GM18498 (cell line): ENCODE data around the gene MANBA.
"Not testable (repeated sequence)": the region's sequence is repeated elsewhere in the genome, so short reads cannot be mapped to it uniquely, and the experiment has no call there.

Experiments used
- ATAC-seq: cut with Tn5 transposase; IDR thresholded peaks from one replicate; pipeline ENCODE4 v1.9.1; 2021; ENCODE audit warnings: mild to moderate bottlenecking, moderate library complexity; ENCODE audit not compliant: unreplicated experiment

MANBA gene

DNA sequence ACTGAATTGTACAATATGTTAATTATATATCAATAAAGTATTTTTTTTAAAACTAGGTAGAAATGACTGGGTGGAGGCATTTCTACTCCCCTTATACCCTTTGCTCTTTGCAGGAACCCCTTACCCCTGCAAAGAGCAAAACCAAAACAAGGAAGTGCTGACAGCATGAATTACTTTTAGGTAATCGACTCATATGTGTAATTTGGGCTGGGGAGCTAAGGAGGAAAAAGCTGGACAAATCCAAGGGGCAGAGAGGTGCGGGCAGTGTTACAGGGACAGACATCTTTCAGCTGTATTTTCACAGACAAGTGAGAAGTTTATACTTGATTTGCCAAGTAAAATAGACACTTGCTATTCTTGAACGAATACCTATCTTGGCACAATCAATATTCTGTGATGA, 35.5 kb downstream of the MANBA start:
- no peak for ATAC-seq

DNA sequence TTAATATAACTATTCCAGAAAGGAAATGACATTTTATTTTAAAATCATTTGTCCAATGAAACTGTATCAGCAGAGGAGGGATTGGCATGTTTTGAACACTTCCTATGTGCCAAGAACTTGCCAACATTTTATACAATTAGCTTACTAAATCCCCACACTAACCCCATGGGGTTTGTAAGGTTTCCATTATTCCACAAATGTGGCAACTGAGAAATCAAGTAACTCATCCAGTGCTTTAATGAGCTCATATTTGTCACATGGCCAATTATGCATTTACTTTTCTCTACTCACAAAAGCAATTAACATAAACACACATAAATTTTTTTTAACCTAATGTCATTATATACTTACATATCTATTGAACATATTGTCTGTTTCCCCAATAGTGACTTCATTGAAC, 37.3 kb downstream of the MANBA start:
- ATAC-seq = no peak

DNA sequence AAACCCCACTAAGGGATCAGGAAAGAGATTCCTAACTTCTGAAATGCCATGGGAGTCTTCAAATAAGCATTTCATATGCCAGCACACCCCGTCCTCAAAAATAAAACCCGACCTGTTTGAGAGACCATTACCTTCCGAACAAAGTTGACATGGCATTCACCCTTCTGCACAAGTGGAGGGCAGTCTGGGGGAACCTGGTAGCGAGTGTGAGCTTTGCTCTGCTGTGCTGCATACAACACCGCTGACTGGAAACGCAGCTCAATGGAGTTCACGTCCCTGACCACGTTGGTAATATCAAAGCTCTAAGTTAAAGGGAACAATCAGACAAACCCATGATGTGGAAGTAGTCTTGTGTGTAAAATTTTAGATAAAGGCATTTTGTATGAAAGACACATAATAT, 38.0 kb downstream of the MANBA start:
- no peak for ATAC-seq

DNA sequence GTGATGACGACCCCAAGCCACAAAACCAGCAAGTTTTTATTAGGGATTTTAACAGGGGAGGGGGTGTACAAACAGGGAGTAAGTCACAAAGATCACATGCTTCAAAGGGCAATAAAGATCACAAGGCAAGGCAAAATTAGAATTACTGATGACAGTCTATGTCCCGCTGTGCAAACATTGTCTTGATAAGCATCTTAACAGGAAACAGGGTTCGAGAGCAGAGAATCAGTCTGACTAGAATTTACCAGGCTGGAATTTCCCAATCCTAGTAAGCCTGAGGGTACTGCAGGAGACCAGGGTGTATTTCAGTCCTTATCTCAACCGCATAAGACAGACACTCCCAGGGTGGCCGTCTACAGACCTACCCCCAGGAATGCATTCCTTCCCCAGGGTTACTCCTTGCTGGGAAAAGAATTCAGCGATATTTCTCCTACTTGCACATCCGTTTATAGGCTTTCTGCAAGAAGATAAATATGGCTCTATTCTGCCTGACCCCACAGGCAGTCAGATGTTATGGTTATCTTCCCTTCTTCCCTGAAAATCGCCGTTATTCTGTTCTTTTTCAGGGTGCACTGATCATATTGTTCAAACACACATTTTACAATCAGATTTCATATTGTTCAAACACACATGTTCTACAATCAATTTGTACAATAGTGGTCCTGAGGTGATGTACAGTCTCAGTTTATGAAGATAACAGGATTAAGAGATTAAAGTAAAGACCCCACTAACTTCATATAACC, 41.8 kb downstream of the MANBA start:
- not testable (repeated sequence) for ATAC-seq

DNA sequence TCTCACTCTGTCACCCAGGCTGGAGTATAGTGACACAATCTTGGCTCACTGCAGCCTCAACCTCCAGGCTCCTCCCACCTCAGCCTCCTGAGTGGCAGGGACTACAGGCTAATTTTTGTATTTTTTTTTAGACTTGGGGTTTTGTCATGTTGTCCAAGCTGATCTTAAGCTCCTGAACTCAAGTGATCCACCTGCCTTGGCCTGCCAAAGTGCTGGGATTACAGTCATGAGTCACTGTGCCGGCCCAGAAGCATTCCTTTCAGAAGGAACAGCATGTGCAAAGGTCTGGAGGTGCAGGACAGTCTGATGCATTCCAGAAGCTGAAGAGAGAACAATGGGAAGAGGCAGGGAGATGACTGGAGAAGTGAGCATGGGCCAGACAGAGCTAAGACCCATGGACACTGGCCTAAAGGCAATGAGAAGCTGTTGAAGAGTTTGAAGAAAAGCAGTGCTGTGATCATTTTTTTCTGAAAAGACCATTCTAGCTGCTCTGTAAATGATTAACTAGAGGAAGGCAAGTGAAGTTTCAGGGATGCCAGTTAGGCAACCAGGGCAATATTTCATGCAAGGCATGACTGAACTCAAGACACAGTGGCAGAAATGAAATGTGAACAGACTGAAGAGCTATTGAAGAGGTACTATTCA, 43.2 kb downstream of the MANBA start:
- ATAC-seq = peak; percentile 44

DNA sequence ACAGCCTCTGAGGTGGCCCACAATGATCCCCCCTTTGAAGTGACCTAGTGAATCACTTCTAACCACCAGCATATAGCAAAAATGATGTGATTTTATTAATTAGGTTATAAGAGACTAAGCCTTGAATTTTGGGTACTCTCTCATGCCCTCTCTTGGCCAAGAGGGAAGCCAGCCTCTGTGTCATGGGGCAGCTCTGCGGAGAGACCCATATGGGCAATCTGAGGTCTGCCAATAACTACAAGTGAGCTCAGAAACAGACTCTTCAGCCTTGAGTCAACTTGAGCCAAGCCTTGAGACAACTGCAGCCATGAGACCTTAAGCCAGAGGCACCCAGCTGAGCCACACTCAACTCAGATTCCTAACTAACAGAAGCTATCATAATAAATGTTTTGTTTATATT, 45.7 kb downstream of the MANBA start:
- no peak for ATAC-seq

DNA sequence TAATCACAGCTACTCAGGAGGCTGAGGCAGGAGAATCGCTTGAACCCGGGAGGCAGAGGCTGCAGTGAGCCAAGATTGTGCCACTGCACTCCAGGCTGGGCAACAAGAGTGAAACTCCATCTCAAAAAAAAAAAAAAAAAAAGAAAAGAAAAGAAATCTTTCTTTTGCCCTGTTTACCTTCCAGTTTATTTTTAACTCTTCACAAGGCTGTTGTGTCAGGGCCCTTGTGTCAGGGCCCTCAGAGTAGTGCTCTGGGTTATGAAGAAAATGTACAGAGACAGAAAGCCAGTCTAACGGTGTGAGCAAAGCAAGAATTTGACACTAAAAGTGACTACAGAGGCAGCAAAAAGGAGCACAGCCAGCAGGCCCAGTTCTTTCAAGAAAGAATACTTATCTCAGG, 47.0 kb downstream of the MANBA start:
- not testable (repeated sequence) for ATAC-seq

DNA sequence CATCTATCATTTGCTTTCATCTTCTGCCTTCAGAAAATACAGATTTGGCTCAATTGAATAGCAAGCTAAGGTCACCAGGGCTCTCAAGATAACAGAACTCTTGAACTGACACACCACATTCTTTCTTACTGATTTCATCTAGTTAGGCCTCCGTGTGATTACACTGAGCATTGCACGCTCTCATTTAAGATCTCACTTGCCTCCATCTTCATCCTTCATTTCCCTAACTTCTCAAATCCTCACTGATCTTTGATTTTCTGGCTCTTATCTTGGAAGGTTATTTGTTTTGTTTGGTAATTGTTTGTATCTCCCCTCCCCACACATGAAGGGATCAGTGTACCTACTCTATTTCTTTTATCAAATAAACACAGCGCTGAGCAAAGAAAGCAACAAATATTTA, 47.7 kb downstream of the MANBA start:
- no peak for ATAC-seq

DNA sequence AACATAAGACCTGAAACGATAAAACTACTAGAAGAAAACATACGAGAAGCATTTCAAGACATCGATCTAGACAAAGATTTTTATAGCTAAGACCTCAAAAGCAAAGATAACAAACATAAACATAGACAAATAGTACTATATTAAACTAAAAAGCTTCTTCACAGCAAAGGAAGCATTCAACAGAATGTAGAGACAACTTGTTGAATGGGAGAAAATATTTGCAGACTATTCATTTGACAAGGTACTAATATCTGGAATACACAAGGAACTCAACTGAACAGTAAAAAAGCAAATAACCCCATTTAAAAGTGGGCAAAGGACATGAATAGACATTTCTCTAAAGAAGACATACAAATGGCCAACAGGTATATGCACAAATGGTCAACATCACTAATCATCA, 49.8 kb downstream of the MANBA start:
- ATAC-seq = no peak

DNA sequence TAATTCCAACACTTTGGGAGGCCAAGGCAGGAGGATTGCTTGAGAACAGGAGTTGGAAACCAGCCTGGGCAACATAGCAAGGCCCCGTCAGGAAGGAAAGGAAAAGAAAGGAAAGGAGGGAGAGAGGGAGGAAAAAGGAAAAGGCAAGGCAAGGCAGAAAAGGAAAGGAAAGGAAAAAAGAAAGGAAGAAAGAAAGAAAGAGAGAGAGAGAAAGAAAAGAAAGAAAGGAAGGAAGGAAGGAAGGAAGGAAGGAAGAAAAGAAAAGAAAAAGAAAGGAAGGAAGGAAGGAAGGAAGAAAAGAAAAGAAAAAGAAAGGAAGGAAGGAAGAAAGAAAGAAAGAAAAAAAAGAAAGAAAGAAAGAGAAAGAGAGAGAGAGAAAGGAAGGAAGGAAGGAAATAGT, 51.7 kb downstream of the MANBA start:
- ATAC-seq = not testable (repeated sequence)

DNA sequence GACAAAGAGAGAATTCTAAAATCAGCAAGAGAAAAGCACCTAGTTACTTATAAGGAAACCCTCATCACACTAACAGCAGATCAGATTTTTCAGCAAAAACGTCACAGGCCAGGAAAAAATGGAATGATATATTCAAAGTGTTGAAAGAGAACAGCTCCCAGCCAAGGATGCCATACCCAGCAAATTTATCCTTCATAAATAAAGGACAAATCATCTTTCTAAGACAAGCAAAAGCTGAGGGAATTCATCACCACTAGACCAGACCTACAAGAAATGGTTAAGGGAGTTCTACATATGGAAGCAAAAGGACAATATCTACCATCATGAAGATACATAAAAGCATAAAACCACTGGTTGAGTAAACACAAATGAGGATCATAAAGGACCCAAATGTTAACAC, 53.6 kb downstream of the MANBA start:
- no peak for ATAC-seq

DNA sequence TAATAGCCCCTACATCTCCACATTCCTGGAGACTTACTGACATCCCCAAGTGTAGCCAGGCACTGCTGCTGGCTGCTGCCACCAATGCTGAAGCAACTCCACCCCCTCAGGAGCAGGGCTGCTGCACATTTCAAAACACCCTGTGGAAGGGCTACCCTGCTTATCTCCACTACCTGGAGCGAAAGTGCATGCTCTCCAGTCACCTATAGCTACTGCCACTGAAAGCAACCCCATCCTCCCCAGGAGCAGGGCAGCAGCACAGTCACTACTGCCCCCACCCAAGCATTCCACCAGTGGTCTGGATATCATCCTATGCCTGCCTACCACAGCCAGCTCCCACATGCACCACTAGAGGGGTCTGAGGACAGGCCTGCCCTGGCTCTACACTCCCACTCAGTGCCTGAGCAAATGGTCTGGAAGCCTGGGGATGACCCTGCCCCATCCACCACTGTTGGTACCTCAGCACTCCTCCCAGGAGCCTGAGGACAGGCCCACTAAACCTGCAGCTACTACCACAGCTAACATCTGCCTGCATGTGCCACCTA, 55.3 kb downstream of the MANBA start:
- ATAC-seq = no peak

DNA sequence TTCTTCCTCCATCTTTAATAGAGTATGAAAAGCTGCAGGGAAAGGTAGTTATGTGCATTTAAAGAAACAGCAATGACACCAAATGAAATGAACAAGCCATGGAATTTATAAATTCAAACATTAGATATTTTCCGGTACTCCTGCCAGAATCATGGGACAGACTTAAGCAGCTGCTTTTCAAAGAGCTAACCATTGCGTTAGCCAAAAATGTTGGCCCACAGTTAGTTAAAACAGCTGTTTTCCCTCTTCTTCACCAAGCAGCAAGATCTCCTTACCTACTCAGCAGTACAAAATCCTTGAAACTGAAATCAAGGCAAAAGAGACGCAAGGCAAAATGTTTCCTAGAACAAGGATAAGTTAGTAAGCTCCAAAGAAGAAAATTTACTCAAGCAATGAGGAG, 64.0 kb downstream of the MANBA start:
- ATAC-seq = no peak

DNA sequence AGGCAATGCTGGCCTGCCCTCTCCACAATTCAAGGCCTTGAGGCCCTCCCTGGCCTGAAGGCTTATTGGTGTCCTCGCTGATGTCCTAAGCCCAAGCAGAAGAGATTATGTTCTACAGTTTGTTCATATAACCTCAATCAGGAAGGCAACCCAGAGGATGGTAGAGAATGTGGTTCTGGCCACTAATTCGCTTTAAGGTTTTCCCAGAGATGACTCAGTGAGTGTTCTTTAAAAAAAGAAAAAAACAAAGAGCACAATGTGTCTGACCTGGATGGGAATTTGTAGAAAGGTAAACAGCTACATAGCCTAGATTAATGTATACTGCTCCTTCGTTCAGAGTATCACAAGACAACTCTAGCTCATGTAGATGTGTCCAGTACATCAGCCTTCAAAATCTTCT, 66.0 kb downstream of the MANBA start:
- no peak for ATAC-seq

DNA sequence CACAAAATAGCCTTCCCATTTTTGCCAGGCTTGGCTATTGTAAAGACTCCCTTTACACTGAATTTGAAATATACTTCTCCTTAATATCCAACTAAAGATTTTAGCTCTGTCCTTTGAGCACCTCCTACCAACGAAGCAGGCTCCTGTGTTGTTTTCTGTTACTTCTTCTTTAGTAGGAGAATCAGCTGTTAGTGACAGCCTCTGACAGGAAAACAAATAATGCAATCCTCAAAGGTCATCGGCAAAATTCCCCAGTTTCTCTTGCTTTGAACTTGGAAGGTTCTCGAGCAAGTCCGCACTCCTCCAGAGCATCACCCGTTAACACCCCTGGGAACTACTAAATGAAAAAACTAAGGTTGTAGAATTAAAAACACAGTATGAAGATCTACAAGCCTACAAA, 66.9 kb downstream of the MANBA start:
- no peak for ATAC-seq

DNA sequence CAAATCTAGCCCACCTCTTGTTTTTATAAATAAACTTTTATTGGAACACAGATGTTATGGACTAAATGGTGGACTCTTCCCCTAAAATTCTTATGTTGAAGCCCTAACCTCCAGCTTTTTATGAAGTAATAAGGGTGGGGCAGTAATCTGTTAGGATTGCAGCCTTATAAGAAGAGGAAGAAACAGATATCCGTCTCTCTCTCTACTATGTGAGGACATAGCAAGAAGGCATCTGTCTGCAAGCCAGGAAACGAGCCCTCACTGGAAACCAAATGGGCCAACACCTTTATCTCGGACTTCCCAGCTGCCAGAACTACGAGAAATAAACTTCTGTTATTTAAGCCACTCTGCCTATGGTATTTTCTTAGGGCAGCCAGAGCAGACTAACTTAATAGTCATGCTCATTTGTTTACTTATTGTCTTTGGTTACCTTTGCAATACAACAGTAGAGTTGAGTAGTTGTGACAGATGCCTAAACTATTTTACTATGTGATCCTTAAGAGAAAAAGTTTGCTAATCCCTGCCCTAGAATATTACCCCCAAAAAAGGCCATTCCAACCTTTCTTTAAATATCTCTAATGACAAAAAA, 67.4 kb downstream of the MANBA start:
- ATAC-seq = no peak

DNA sequence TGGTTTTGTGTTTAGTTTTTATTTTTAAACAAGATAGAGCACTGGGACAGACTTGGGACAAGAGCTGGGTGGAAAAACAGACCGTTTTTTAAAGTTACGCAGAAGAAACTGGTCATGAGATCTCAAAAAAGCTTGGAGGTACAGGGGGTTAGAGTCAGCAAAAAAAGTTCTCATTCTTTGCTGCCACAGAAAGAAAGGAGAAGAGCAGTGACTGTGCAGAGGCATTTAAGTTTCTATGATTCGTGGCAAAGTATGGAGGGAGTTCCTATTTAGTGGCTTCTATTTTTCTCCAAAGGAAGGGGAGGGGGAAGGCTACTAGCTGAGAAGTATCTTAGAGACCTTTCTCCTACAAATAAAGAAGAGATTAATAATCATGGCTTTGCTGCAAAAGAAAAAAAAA, 68.3 kb downstream of the MANBA start:
- ATAC-seq = no peak

DNA sequence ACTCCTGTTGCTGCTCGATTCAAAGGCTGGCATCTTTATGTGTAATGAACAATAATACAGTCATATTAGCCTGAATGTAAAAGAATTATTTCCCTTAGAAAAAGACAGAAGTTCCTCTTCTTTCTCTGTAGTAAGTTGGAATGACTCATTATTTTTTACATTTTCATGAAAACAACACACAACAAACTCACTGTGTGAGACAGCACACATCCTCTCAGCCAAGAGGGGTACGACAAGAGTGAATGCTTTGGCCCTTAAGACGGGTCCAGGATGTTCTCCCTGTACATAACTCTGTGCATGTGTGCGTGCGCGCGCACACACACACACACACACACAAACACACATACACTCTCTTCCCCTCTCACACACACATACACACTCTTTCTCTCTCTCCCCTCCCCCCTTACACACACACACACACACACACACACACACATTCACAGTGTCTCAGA, 72.8 kb downstream of the MANBA start:
- peak; percentile 35 for ATAC-seq

DNA sequence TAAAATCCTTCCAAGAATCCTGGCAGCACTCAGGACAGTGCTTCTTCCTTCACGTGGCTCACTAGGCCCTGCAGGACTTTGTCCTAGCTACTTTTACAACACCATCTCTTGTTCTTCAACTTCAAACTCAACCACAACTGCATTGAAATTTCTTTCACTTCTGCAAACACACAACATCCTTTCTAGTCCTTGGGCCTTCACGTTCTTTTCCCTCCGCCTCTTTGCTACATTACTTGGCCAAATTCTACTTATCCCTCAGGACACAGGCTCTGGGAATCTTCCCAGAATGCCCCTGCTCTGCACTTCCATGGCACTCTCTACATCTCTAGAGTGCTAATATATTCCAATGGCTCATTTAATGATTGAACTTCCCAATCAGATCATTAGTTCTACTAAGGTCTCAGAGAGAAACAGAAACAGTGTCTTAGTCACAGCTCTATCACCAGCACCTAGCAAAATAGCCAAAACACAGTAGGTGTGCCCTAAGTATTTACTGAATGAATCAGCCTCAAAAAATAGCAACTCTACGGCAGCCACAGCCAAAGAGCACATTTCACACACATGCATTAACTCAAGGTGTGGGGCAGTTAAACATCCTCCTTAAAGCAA, 73.3 kb downstream of the MANBA start:
- peak; percentile 92 for ATAC-seq

DNA sequence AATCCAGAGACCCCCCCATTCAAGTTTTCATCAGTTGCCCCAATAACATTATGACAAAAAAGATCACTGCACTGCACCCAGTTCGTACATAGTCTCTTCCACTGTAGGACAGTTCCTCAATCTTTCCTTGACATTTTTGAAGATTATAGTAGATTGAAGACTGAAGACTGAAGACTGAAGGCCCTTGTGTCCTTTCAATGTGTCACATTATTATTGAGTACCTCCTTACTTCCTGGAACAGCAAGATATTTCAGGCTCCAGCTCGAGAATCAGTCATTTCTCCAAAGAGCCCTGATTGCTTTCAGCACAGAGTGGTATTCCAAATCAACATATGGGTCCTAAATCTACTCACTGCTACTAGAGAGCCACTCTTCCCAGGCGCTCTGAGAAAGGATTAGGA, 75.0 kb downstream of the MANBA start:
- ATAC-seq = no peak

DNA sequence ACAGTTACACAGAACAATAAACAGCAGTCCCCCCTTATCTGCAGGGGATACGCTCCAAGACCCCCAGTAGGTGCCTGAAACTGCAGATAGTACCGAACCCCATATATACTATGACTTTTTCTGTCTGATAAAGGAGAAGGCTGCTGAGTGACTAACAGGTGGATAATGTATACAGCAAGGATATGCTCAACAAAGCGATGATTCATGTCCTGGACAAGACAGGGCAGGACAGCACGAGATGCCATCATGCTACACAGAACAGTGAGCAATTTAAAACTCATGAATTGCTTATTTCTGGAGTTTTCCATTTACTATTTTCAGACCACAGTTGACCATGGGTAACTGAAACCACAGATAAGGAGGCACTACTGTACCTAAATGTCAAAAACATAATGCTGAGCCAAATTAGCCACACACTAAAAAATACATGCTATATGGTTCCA, 76.1 kb downstream of the MANBA start:
- peak; percentile 27 for ATAC-seq
